Measurements from ENCODE around the gene TPRA1.

The TPRA1 gene

GRCh38 chr3:127588806-127589577 lies 1.5 kb downstream of the TPRA1 start:
- DNase-seq: no peak

GRCh38 chr3:127587876-127588275 lies 2.7 kb downstream of the TPRA1 start:
- no peak for DNase-seq

GRCh38 chr3:127585813-127586413 lies 4.6 kb downstream of the TPRA1 start:
- no peak for DNase-seq

GRCh38 chr3:127585163-127585812 lies 5.2 kb downstream of the TPRA1 start:
- DNase-seq: no peak

- no peak for DNase-seq
These were observed 5.8 kb downstream of the TPRA1 start for GRCh38 chr3:127584734-127585133.

- no peak for DNase-seq
These were observed 10.0 kb downstream of the TPRA1 start for GRCh38 chr3:127580327-127581060.

GRCh38 chr3:127578802-127579201 lies 11.7 kb downstream of the TPRA1 start:
- DNase-seq: no peak

- DNase-seq: no peak
These were observed 12.4 kb downstream of the TPRA1 start for GRCh38 chr3:127578168-127578567.

GRCh38 chr3:127577448-127577847 lies 13.1 kb downstream of the TPRA1 start:
- DNase-seq: no peak

- DNase-seq: peak; percentile 88
These were observed 15.4 kb downstream of the TPRA1 start for GRCh38 chr3:127574880-127575878.

- DNase-seq: no peak
These were observed 16.6 kb downstream of the TPRA1 start for GRCh38 chr3:127573912-127574311.

GRCh38 chr3:127573401-127573800 lies 17.1 kb downstream of the TPRA1 start:
- DNase-seq: no peak

- DNase-seq: no peak
These were observed 17.8 kb downstream of the TPRA1 start for GRCh38 chr3:127572735-127573134.

- DNase-seq: no peak
These were observed 18.3 kb downstream of the TPRA1 start for GRCh38 chr3:127572186-127572585.

GRCh38 chr3:127570520-127570919 lies 20.0 kb downstream of the TPRA1 start:
- no peak for DNase-seq

- DNase-seq: no peak
These were observed 21.4 kb downstream of the TPRA1 start for GRCh38 chr3:127569160-127569559.

GRCh38 chr3:127568586-127568985 lies 21.9 kb downstream of the TPRA1 start:
- no peak for DNase-seq

- DNase-seq: no peak
These were observed 23.7 kb downstream of the TPRA1 start for GRCh38 chr3:127566833-127567232.

GRCh38 chr3:127565711-127566110 lies 24.8 kb downstream of the TPRA1 start:
- DNase-seq: no peak

- no peak for DNase-seq
These were observed 30.3 kb downstream of the TPRA1 start for GRCh38 chr3:127560051-127560787.

- no peak for DNase-seq
These were observed 34.0 kb downstream of the TPRA1 start for GRCh38 chr3:127556565-127556964.

Measured in CD4-positive, alpha-beta T cell treated with Interleukin-4 for 4 hours (primary cell).